Fibroblast of lung (primary cell): ENCODE measurements around the gene GRK5. TPM values are rescaled to one million over a fixed set of nuclear protein-coding genes. Genes with fewer than 3 reads are reported as not detected.

Experiments used
- DNase-seq, 2 donors: peaks; one replicate each; pipeline versions ENCODE4 v3.0.0 to v3.0.0-alpha.2; 2010; ENCODE audit warnings: low read depth in 2 of 2
- H2AFZ ChIP-seq: 2 replicates; pipeline ENCODE4 v1.5.1; 2012; ENCODE audit warnings: low read length, control low read depth, inconsistent platforms
- H3K27ac ChIP-seq: 2 replicates; pipeline ENCODE4 v1.5.1; 2011; ENCODE audit warnings: low read length, control low read depth; ENCODE audit not compliant: insufficient read depth
- H3K27me3 ChIP-seq: 2 replicates; pipeline ENCODE4 v1.5.1; 2011; ENCODE audit warnings: mild to moderate bottlenecking, low read length; ENCODE audit not compliant: control insufficient read depth, insufficient read depth
- H3K36me3 ChIP-seq: 2 replicates; pipeline ENCODE4 v1.5.1; 2011; ENCODE audit warnings: low read length; ENCODE audit not compliant: control insufficient read depth, insufficient read depth
- H3K4me1 ChIP-seq: 2 replicates; pipeline ENCODE4 v1.5.1; 2011; ENCODE audit warnings: low read length; ENCODE audit not compliant: control insufficient read depth, insufficient read depth; ENCODE audit errors: extremely low read depth
- H3K4me2 ChIP-seq: 2 replicates; pipeline ENCODE4 v1.5.1; 2011; ENCODE audit warnings: low read length, control low read depth; ENCODE audit not compliant: insufficient read depth; ENCODE audit errors: extremely low read depth
- H3K4me3 ChIP-seq, 4 experiments: fragments of 200-600 bp in 1 of 4; sonication (generic) in 1 of 4; replicated peaks in 1 of 4; 2 replicates each; pipeline ENCODE4 v1.5.1; 2011 to 2016; ENCODE audit warnings: low read length in 4 of 4, low read depth in 3 of 4, mild to moderate bottlenecking in 3 of 4, control low read depth in 2 of 4, inconsistent platforms in 1 of 4, mixed read lengths in 1 of 4; ENCODE audit not compliant: insufficient read depth in 1 of 4; ENCODE audit errors: control extremely low read depth in 1 of 4
- H3K79me2 ChIP-seq: 2 replicates; pipeline ENCODE4 v1.5.1; 2012; ENCODE audit warnings: mild to moderate bottlenecking, low read length, inconsistent platforms; ENCODE audit not compliant: control insufficient read depth, insufficient read depth
- H3K9ac ChIP-seq: 2 replicates; pipeline ENCODE4 v1.5.1; 2011; ENCODE audit warnings: mild to moderate bottlenecking, low read length, control low read depth; ENCODE audit not compliant: insufficient read depth
- H3K9me3 ChIP-seq: 2 replicates; pipeline ENCODE4 v1.5.1; 2012; ENCODE audit warnings: low read depth, low read length; ENCODE audit not compliant: control insufficient read depth, insufficient read depth
- H4K20me1 ChIP-seq: 2 replicates; pipeline ENCODE4 v1.5.1; 2011; ENCODE audit warnings: low read length; ENCODE audit not compliant: control insufficient read depth, insufficient read depth; ENCODE audit errors: extremely low read depth
- CTCF ChIP-seq, 2 donors: IDR thresholded peaks in 1 of 2; conservative IDR thresholded peaks in 1 of 2; 1 replicate in 1 of 2; 2 replicates in 1 of 2; pipeline ENCODE4 v1.5.1; 2011 to 2012; ENCODE audit warnings: low read length in 2 of 2, control low read depth in 1 of 2, inconsistent platforms in 1 of 2, low read depth in 1 of 2, mild to moderate bottlenecking in 1 of 2
- EZH2 ChIP-seq: IDR thresholded peaks from 2 replicates; pipeline ENCODE4 v1.5.1; 2012; ENCODE audit warnings: low read length, control low read depth, mild to moderate bottlenecking; ENCODE audit errors: missing control alignments
- polyA plus RNA-seq, 2 donors: library from polyadenylated mRNA; depleted of rRNA in 1 of 2; stranded (reverse) in 1 of 2; unstranded in 1 of 2; fragments of >200 nt; gene quantifications; 2 replicates each; pipeline ENCODE4 v1.2.1, GENCODE V29; 2011 to 2012; ENCODE audit warnings: missing spikeins in 1 of 2
- total RNA-seq: library from RNA; depleted of rRNA; stranded (reverse); fragments of >200 nt; gene quantifications from 2 replicates; pipeline ENCODE4 v1.2.1, GENCODE V29; 2014

GRK5 gene
- total and polyA plus RNA-seq, 2 donors (not counting 1 experiment from before 2014, with no cell fraction given) = 24.1 to 90.3 TPM

GRCh38 chr10:119198438-119198837, 8.9 kb upstream of the GRK5 start:
- Histone ChIP-seq H3K9ac (no peak overlapping the region), H3K4me2 (no peak overlapping the region), H3K4me1 (peaks cover 20% of the 10 kb centered on the region), H3K27ac (no peak overlapping the region), H3K36me3 (no peaks in the 10 kb centered on the region), H3K9me3 (no peaks in the 10 kb centered on the region), H4K20me1 (no peaks in the 10 kb centered on the region), H3K27me3 (no peaks in the 10 kb centered on the region), H3K79me2 (no peaks in the 10 kb centered on the region), H3K4me3 (no peak overlapping the region), H2AFZ (no peak overlapping the region)
- peak; percentile 37 to 53 for TF ChIP-seq CTCF (conservative IDR thresholded peaks at IDR 0.05 in 1 of 2, IDR thresholded peaks at IDR 0.05 in 1 of 2; ENCODE audit: low read depth in 1 of 2, low read length in 2 of 2)
- no peak for TF ChIP-seq EZH2
- no peak for DNase-seq

DNA sequence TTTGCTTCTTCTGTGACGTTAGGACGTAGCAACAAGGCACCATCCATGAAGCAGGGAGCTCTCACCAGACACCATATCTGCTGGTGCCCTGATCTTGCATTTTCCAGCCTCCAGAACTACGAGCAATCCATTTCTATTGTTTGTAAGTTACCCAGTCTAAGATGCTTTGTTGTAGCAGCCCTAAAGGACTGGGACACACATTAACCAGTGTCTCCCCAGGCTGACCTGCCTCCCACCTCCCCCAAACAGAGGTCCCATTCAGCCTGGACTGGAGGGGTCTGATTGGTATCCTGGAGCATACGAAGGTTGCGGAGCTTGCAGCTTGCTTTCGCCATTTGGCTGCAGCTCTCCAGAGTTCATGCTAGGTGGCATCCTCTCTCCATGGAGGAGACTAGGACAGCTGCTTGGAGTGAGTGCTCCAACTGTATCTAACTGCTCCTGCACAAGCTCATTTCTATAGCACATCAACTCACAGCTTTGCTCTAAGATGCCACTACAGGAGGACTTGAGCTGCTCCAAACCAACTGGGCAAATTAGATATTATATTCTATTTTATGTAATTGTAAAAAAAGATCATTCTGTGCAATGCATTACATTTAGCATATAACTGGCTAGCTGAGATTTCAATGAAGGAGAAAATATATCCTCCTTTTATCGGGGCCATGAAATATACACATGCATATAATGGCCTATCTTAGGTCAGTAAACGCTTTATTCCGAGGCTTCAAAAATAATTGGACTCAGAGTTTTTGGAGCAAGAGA, 8.0 kb upstream of the GRK5 start:
- Histone ChIP-seq H3K9ac (no peak overlapping the region), H3K9me3 (no peaks in the 10 kb centered on the region), H3K36me3 (no peaks in the 10 kb centered on the region), H3K4me1 (peaks cover 22% of the 10 kb centered on the region), H3K4me2 (peak overlapping the region; percentile 60), H2AFZ (no peak overlapping the region), H3K4me3 (no peak overlapping the region), H3K79me2 (no peaks in the 10 kb centered on the region), H3K27ac (no peak overlapping the region), H4K20me1 (no peaks in the 10 kb centered on the region), H3K27me3 (no peaks in the 10 kb centered on the region)
- TF ChIP-seq CTCF (conservative IDR thresholded peaks at IDR 0.05 in 1 of 2, IDR thresholded peaks at IDR 0.05 in 1 of 2; ENCODE audit: low read depth in 1 of 2, low read length in 2 of 2) (peak; percentile 88 to 92), EZH2 (no peak)
- DNase-seq = peak; percentile 81 to 92

DNA sequence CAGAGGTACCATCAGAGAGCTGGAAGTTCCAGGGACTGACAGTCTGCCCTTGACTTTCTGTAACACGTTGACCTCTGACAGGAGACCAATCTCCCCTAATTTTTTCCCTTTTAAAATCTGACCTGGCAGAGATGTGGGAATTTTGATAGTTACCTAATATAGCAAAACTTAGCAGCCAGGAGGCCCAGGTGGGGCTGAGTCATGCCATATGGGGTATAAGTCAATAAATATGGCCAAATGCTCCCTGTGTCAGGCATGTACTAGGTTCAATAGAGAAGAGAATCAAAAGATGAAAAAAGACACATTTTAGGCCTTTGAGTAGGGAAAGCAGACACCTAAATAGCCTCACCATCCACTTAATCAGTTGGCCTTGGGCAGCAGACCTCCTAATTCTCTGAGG, 6.1 kb upstream of the GRK5 start:
- Histone ChIP-seq H3K79me2 (no peaks in the 10 kb centered on the region), H3K36me3 (no peaks in the 10 kb centered on the region), H3K9ac (no peak overlapping the region), H3K9me3 (no peaks in the 10 kb centered on the region), H3K4me3 (no peak overlapping the region), H4K20me1 (no peaks in the 10 kb centered on the region), H3K27ac (no peak overlapping the region), H2AFZ (no peak overlapping the region), H3K4me2 (no peak overlapping the region), H3K4me1 (peaks cover 26% of the 10 kb centered on the region), H3K27me3 (no peaks in the 10 kb centered on the region)
- no peak for TF ChIP-seq CTCF (conservative IDR thresholded peaks at IDR 0.05 in 1 of 2, IDR thresholded peaks at IDR 0.05 in 1 of 2; ENCODE audit: low read depth in 1 of 2, low read length in 2 of 2)
- TF ChIP-seq EZH2 = no peak
- DNase-seq = no peak
